Stimulated activated CD8-positive, alpha-beta memory T cell treated with anti-CD3 and anti-CD28 coated beads, Interleukin-4, amount 100 ng/mL, for 24 hours (primary cell): ENCODE measurements around the gene TCF3.
"Not testable (repeated sequence)": the region's sequence is repeated elsewhere in the genome, so short reads cannot be mapped to it uniquely, and the experiment has no call there.

ENCODE experiments used
- DNase-seq: peaks from one replicate; pipeline ENCODE4 v3.0.0-alpha.2; 2020; ENCODE audit warnings: low read depth

The TCF3 gene

GRCh38 chr19:1652471-1653299 is at the start of gene TCF3:
Gene TCF3 (minus strand): TSS chr19:1652615. CDS start chr19:1650248, 2,367 bp downstream.
- peak; percentile 96 for DNase-seq

- DNase-seq: no peak
Observed at GRCh38 chr19:1700733-1701663, 48.6 kb upstream of the TCF3 start.

GRCh38 chr19:1699998-1700732 is 47.8 kb upstream of the TCF3 start:
- DNase-seq: no peak

- no peak for DNase-seq
Observed at GRCh38 chr19:1699386-1699785, 47.0 kb upstream of the TCF3 start.

DNA sequence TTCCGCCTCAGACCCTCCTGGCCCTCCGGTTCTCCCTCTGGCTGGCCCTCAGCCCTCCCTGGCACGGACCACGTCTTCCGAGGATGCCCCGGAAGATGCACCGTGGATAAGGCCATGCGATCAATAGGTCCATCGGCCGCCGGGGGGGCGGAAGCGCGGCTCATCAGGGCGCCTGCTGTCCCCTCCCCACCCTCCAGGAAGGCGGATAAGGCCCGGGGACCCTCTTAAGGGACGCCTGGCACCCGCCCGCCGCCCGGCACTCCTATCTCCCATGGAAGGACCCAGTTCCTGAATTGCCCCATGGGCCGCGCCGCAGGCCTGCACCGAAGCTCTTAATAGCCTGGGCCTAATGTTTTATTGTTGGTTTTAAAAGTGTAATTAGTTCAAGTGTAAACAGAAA is 46.2 kb upstream of the TCF3 start:
- DNase-seq: no peak

GRCh38 chr19:1695481-1695880 is 43.1 kb upstream of the TCF3 start:
- DNase-seq: not testable (repeated sequence)

DNA sequence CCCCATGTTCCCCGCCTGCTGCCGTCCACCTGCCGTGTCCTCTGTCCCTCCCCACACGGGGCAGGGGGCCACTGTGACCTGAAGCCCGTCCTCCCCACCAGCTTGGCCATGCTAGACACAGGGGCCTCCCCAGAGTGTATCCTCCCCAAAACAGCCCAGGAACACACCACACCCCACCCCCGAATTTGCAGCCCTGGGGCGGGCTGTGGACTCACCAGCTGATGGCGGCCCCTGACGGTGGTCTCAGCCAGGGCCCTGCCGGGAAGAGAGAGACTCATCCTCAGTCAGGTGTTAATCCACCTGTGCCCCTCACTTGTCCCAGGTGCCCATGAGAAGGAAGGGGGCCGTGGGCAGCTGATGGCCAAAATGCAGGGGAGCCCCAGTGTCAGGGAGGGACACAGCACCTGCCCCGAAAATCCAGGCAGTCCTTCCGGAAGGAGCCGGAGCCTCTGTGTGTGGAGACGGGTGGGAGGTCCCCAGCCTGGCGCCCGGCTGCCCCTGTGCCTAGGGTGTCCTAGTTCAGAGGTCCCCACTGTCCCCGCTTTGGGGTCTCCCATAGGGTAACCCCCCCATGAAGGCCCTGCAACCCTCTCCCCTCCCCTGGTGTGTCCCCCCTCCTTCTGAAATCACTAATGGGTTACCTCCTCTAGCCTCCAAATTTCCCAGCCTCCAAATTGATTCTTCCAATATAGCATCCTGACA is 39.3 kb upstream of the TCF3 start:
- DNase-seq: no peak

GRCh38 chr19:1690699-1691307 is 38.4 kb upstream of the TCF3 start:
- peak; percentile 51 for DNase-seq

DNA sequence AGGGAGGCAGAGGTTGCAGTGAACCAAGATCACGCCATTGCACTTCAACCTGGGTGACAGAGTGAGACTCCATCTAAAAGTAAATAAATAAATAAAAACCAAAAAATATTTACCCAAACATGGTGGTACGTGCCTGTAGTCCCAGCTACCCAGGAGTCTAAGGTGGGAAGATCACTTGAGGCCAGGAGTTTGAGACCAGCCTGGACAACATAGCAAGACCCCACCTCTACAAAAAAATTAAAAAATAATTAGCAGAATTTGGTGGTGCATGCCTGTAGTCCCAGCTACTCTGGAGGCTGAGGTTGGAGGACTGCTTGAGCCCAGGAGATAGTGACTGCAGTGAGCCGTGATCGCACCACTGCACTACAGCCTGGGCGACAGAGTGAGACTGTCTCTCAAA is 33.4 kb upstream of the TCF3 start:
- not testable (repeated sequence) for DNase-seq

- no peak for DNase-seq
Observed at GRCh38 chr19:1685046-1685445, 32.6 kb upstream of the TCF3 start.

GRCh38 chr19:1684573-1684912 is 32.1 kb upstream of the TCF3 start:
- no peak for DNase-seq

- no peak for DNase-seq
Observed at GRCh38 chr19:1683869-1684572, 31.6 kb upstream of the TCF3 start.

DNA sequence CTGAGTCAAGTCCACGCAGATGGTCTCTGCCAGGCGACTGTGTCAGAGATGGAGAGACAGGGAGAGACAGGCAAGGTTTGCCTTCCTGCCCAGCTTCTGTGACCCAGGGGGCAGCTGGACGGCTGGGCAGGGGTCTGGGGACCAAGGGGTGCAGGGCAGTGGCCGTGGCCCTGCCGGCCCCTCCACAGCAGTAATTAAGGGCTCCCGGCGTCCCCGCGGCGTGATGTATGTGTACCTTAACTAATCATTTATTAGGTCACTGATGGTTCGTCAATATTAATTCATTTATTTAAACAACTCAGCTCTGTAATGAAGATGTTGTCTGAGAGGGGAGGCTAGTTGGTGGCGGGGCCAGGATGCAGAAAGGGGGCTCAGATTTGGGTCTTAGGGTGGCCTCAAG is 28.6 kb upstream of the TCF3 start:
- DNase-seq: no peak

DNA sequence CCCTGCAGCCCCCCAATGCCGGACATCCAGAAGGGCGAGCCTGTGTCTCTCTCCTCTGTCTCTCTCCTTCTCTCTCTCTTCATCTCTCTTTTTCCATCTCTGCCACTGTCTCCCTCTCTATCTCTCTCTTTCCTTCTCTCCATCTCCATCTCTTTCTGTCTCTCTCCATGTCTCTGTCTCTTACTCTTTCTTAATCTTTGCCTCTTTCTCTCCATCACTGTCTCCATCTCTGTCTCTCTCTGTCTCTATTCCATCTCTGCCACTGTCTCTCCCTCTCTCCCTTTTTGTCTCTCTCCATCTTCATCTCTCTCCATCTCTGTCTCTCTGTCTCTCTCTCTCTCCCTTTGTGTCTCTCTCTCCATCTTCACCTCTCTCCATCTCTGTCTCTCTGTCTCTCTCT is 25.7 kb upstream of the TCF3 start:
- no peak for DNase-seq

GRCh38 chr19:1676351-1677266 is 24.2 kb upstream of the TCF3 start:
- DNase-seq: no peak

- DNase-seq: no peak
Observed at GRCh38 chr19:1675633-1676350, 23.4 kb upstream of the TCF3 start.

DNA sequence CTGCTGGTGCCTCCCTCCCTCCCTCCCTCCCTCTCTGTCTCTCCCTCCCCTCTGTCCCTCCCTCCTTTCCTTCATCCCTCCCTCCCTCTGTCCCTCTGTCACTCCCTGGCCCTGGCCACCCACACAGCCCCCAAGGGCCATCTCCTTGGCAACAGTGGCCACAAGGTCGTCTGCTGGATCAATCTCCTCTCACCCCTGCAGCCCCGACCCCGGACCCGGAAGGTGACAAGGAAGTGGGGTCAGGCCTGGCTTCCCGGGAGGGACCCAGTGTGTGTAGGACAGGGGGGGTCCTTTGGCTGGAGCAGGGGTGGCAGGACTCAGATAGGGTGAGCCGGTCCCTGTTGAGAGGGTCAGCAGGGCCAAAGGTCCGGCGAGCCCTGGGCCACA is 21.9 kb upstream of the TCF3 start:
- no peak for DNase-seq

- DNase-seq: no peak
Observed at GRCh38 chr19:1673645-1674292, 21.4 kb upstream of the TCF3 start.
